Spleen (tissue), 11 donors: ENCODE results near the gene VAC14. TPM values are rescaled to one million over a fixed set of nuclear protein-coding genes. Genes with fewer than 3 reads are reported as not detected.
A peak's percentile ranks its signal among the peaks of the same experiment; 100 is the strongest.

Source experiments
- DNase-seq: peaks from one replicate; pipeline ENCODE4 v3.0.0-alpha.2; 2020
- H3K27ac ChIP-seq, 8 donors: fragments of 200-600 bp; sonication (generic) in 7 of 8; 1 replicate in 4 of 8; 2 replicates in 4 of 8; pipeline versions ENCODE4 v1.5.0 to v1.8.0; 2016 to 2021; ENCODE audit warnings: inconsistent platforms in 4 of 8, mild to moderate bottlenecking in 4 of 8, moderate library complexity in 1 of 8
- H3K27me3 ChIP-seq, 7 donors: fragments of 200-600 bp; sonication (generic) in 6 of 7; replicated peaks in 1 of 7; 1 replicate in 4 of 7; 2 replicates in 3 of 7; pipeline versions ENCODE4 v1.5.0 to v1.8.0; 2016 to 2021; ENCODE audit warnings: inconsistent platforms in 3 of 7, mild to moderate bottlenecking in 1 of 7
- H3K36me3 ChIP-seq, 6 donors: fragments of 200-600 bp; sonication (generic) in 5 of 6; 1 replicate in 4 of 6; 2 replicates in 2 of 6; pipeline versions ENCODE4 v1.5.0 to v1.8.0; 2016 to 2021; ENCODE audit warnings: inconsistent platforms in 2 of 6
- H3K4me1 ChIP-seq, 6 donors: fragments of 200-600 bp; sonication (generic) in 5 of 6; 1 replicate in 3 of 6; 2 replicates in 3 of 6; pipeline versions ENCODE4 v1.5.0 to v1.8.0; 2016 to 2021; ENCODE audit warnings: inconsistent platforms in 3 of 6
- H3K4me3 ChIP-seq, 8 donors: fragments of 200-600 bp; sonication (generic) in 7 of 8; 1 replicate in 4 of 8; 2 replicates in 4 of 8; pipeline versions ENCODE4 v1.5.0 to v1.8.0; 2016 to 2021; ENCODE audit warnings: inconsistent platforms in 4 of 8, mild to moderate bottlenecking in 4 of 8, moderate library complexity in 2 of 8
- H3K9me3 ChIP-seq, 8 donors: fragments of 200-600 bp; sonication (generic) in 7 of 8; 1 replicate in 4 of 8; 2 replicates in 4 of 8; pipeline versions ENCODE4 v1.5.0 to v1.8.0; 2016 to 2021; ENCODE audit warnings: inconsistent platforms in 4 of 8
- POLR2A ChIP-seq, 3 donors: fragments of 450-650 bp; IDR thresholded peaks; one replicate each; pipeline ENCODE4 v1.5.1; 2017; ENCODE audit warnings: antibody characterized with exemption in 3 of 3, mild to moderate bottlenecking in 1 of 3
- POLR2AphosphoS5 ChIP-seq, 3 donors: sonication (generic); formaldehyde crosslinking; IDR thresholded peaks; one replicate each; pipeline ENCODE4 v1.5.1; 2017; ENCODE audit warnings: antibody characterized with exemption in 3 of 3
- WGBS, 5 donors: extraction: QIAGEN DNeasy Blood & Tissue Kit in 3 of 5; methylation state at CpG; one replicate each; pipeline versions ENCODE4 v1.1.5 to v1.1.7; 2013 to 2018; 5-methylcytosine and 5-hydroxymethylcytosine counted together
- intact Hi-C: fragments of 100-400 bp; cut with DNase I; formaldehyde crosslinking; loops from one replicate; pipeline ENCODE4 v1.15.0; 2023; ENCODE audit warnings: low total_unique reads
- polyA plus RNA-seq, 3 donors: library from polyadenylated mRNA; stranded (reverse); fragments of 200-250 nt; gene quantifications; one replicate each; pipeline ENCODE4 v1.2.1, GENCODE V29; 2013
- total RNA-seq, 7 donors: library from RNA; depleted of rRNA in 3 of 7; stranded (reverse); fragments of >200 nt in 3 of 7; fragmentation: NEBNext Ultra II Directional in 4 of 7; extraction: Animal tissue kit (Norgen Biotek cat#: 25700) in 4 of 7; gene quantifications; one replicate each; pipeline versions ENCODE4 v1.1.0 to v1.2.1, GENCODE V29; 2016 to 2021
- TF ChIP-seq, protein P1 (sequence below), 11 experiments: fragments of 200-600 bp in 7 of 11; fragments of 450-650 bp in 4 of 11; sonication (generic) in 4 of 11; IDR thresholded peaks in 8 of 11; conservative IDR thresholded peaks in 3 of 11; 1 replicate in 7 of 11; 2 replicates in 4 of 11; pipeline versions ENCODE4 v1.4.0 to v1.8.0; 2016 to 2021; ENCODE audit warnings: antibody characterized with exemption in 11 of 11, inconsistent platforms in 4 of 11, mild to moderate bottlenecking in 1 of 11
- donor health status: healthy with polysubstance abuse.
- donor health status: DM: no; HTN: no; CAD: no; lungs with moderate emphysema.
- donor health status: DM: no; HTN: no; CAD: no.
- donor health status: Bipolar disorder and iron deficiency.
- donor health status: healthy.
- donor health status: DM: no; HTN: no; CAD: no.
- donor health status: DM: yes; HTN: yes; CAD: no.

The VAC14 gene
- total and polyA plus RNA-seq, 10 donors = 29.1 to 70.0 (median 48.1) TPM

DNA sequence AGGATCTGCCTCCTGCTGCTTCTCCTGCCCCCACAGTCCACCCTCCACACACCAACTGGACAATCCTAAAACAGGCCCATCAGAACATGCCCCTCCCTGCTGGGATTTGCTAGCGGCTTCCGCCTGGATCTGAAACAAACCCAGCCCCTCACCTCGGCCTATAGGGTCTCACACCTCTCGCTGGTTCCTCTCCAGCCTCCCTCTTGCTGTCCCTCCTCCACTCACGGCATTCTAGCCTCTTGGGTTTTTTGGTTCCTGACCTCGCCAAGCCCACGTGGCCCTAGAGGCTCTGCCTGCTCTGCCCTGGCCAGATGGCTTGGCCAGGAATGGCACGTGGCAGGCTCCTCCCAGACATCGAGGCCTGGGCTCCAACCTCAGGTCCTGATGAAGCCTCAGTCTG, 99.4 kb downstream of the VAC14 start:
- no peak for DNase-seq
- TF ChIP-seq POLR2AphosphoS5 (IDR thresholded peaks at IDR 0.05) = no peak
- no peak for TF ChIP-seq POLR2A (IDR thresholded peaks at IDR 0.05)
- TF ChIP-seq, protein P1, sequence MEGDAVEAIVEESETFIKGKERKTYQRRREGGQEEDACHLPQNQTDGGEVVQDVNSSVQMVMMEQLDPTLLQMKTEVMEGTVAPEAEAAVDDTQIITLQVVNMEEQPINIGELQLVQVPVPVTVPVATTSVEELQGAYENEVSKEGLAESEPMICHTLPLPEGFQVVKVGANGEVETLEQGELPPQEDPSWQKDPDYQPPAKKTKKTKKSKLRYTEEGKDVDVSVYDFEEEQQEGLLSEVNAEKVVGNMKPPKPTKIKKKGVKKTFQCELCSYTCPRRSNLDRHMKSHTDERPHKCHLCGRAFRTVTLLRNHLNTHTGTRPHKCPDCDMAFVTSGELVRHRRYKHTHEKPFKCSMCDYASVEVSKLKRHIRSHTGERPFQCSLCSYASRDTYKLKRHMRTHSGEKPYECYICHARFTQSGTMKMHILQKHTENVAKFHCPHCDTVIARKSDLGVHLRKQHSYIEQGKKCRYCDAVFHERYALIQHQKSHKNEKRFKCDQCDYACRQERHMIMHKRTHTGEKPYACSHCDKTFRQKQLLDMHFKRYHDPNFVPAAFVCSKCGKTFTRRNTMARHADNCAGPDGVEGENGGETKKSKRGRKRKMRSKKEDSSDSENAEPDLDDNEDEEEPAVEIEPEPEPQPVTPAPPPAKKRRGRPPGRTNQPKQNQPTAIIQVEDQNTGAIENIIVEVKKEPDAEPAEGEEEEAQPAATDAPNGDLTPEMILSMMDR (IDR thresholded peaks at IDR 0.05 in 8 of 11, conservative IDR thresholded peaks at IDR 0.05 in 3 of 11) = no peak
- Histone ChIP-seq H3K27ac (peak overlapping the region in 4 of 8 donors; percentile 42 to 86 (median 76)), H3K9me3 (no peaks in the 10 kb centered on the region), H3K4me3 (no peak overlapping the region), H3K4me1 (peaks cover 33 to 99% (median 72%) of the 10 kb centered on the region in 6 donors), H3K36me3 (peaks cover 0 to 74% (median 8%) of the 10 kb centered on the region in 6 donors), H3K27me3 (no peaks in the 10 kb centered on the region)
- 82 to 92% (median 86%) methylated on average over 9 of the region's 9 CpGs for WGBS, 5 donors
- intact Hi-C loops = no loop called here

DNA sequence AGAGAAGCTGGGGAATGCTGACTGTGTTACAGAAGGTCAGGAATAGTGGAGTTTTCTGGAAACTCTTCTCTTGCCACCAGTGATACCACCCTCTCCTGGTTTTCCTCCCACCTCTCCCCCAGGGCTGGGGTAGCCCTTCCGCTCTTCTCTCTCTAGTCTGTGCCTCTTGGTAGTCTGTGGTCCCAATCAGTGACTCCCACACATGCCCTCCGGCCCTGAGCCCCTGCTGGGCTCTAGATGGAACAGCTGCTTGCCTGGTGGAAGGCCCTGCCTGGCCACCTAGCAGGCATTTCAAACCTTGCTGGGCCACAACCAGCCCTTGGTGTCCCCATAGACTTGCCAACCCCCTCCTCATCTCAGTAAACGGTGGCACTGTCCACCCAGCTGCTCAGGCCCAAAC, 99.9 kb downstream of the VAC14 start:
- 70 to 87% (median 76%) methylated on average over 3 of the region's 3 CpGs for WGBS, 5 donors
- intact Hi-C loops = no loop called here
- DNase-seq = no peak
- Histone ChIP-seq H3K4me1 (peaks cover 33 to 99% (median 75%) of the 10 kb centered on the region in 6 donors), H3K36me3 (peaks cover 0 to 72% (median 8%) of the 10 kb centered on the region in 6 donors), H3K9me3 (no peaks in the 10 kb centered on the region), H3K4me3 (no peak overlapping the region), H3K27ac (peak overlapping the region in 6 of 8 donors; percentile 42 to 86 (median 65)), H3K27me3 (no peaks in the 10 kb centered on the region)
- TF ChIP-seq POLR2AphosphoS5 (IDR thresholded peaks at IDR 0.05) (no peak), POLR2A (IDR thresholded peaks at IDR 0.05) (no peak)
- TF ChIP-seq, protein P1 (IDR thresholded peaks at IDR 0.05 in 8 of 11, conservative IDR thresholded peaks at IDR 0.05 in 3 of 11) = no peak

DNA sequence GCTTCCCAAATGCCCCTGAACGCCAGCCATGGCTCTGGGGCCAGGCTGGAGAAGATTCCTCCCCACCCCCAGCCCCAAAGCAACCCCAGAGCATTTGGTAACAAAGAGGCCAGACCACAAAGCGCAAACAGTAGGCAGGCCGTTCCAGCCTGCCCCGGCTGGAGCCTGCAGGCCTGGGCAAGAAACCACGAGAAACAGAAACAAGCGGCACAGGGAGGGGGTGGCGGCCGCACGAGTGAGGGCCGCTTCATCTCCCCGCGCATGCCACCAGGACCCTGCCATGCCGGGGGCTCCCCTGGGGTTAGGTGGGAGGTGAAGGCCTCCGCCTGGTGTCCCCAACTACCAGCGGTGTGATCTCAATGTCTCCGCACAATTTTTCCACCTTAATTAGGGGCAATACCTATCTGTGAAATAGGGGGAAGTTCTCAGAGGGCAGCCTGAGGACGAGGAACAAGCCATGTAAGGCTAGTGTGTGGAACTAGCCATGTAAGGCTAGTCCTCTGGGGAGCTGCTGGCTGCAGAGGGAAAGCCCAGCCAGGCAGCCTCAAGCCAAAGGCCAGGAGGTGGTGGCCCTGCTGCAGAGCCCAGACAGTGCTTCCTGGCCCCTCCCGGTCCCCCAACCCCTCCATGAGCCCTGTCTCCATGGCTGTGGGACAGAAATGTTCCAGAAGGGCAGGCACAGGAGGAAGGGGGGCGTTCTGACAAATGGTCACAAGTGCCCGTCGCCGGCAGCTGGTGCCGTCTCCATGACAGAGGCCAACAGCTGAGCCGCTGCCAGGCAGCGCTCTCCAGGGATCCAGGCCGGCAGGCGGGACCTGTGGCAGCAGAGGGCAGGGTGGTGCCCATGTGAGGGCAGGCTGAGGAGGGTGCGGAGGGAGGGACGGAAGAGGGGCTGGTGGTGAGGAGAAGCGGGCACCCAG, 100.6 kb downstream of the VAC14 start:
- no peak for DNase-seq
- TF ChIP-seq POLR2AphosphoS5 (IDR thresholded peaks at IDR 0.05) = peak; percentile 8 to 63 (median 29)
- TF ChIP-seq, protein P1 (IDR thresholded peaks at IDR 0.05 in 8 of 11, conservative IDR thresholded peaks at IDR 0.05 in 3 of 11) = no peak
- no peaks in the 10 kb centered on the region for H3K9me3 ChIP-seq
- peaks cover 37 to 99% (median 79%) of the 10 kb centered on the region in 6 donors for H3K4me1 ChIP-seq
- intact Hi-C loops = no loop called here
- 51 to 77% (median 61%) methylated on average over 27 to 30 of the region's 30 CpGs for WGBS, 5 donors
- peaks cover 0 to 72% (median 8%) of the 10 kb centered on the region in 6 donors for H3K36me3 ChIP-seq
- H3K27me3 ChIP-seq = no peaks in the 10 kb centered on the region
- peak overlapping the region in 6 of 8 donors; percentile 42 to 86 (median 65) for H3K27ac ChIP-seq
- H3K4me3 ChIP-seq = no peak overlapping the region

DNA sequence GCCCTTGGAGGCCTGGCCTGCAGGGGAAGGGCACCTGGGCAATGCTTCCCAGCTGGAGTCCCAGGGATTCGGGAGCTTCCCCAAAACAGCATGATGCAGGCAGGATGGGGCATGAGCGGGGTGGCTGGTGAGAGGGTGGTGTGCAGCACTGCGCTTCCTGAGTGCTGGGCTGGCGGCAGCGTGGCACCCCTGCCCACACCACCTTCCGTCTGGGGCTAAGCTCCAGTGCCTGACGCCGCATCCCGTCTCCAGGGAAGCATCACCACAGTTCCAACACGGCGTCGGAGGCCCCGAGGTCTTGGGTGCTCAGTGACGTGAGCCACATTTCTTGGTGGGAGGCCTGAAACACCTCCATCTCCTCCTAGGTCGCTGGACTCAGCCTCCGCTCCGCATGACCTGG, 101.3 kb downstream of the VAC14 start:
- peaks cover 0 to 73% (median 8%) of the 10 kb centered on the region in 6 donors for H3K36me3 ChIP-seq
- H3K4me3 ChIP-seq = no peak overlapping the region
- no peak for DNase-seq
- intact Hi-C loops = no loop called here
- H3K27ac ChIP-seq = peak overlapping the region in 4 of 8 donors; percentile 42 to 86 (median 65)
- peaks cover 40 to 99% (median 78%) of the 10 kb centered on the region in 6 donors for H3K4me1 ChIP-seq
- 70 to 92% (median 84%) methylated on average over 17 of the region's 17 CpGs for WGBS, 5 donors
- H3K27me3 ChIP-seq = no peaks in the 10 kb centered on the region
- TF ChIP-seq POLR2AphosphoS5 (IDR thresholded peaks at IDR 0.05) (no peak), POLR2A (IDR thresholded peaks at IDR 0.05) (no peak)
- TF ChIP-seq, protein P1 (IDR thresholded peaks at IDR 0.05 in 8 of 11, conservative IDR thresholded peaks at IDR 0.05 in 3 of 11) = no peak
- H3K9me3 ChIP-seq = no peaks in the 10 kb centered on the region
